Neural progenitor cell (in vitro differentiated cells): ENCODE measurements around the gene PSME2.

Source experiments
- CTCF ChIP-seq: fragments of 200-600 bp; sonication (generic); IDR thresholded peaks from 2 replicates; pipeline ENCODE4 v1.5.1; 2017; ENCODE audit warnings: antibody characterized with exemption, mild to moderate bottlenecking
- EZH2phosphoT487 ChIP-seq: fragments of 200-600 bp; sonication (generic); IDR thresholded peaks from 2 replicates; pipeline ENCODE4 v1.6.1; 2017; ENCODE audit warnings: antibody characterized with exemption

- no peak for TF ChIP-seq CTCF
- TF ChIP-seq EZH2phosphoT487 = no peak
These were observed 18.1 kb upstream of the PSME2 start for GRCh38 chr14:24164518-24164991.
